GM23338 (cell line): ENCODE measurements around the gene PAPPA2. TPM values are rescaled to one million over a fixed set of nuclear protein-coding genes. Genes with fewer than 3 reads are reported as not detected.

Experiments used
- ATAC-seq: fragments of 200-7000 bp; cut with Tn5 transposase; 3 replicates; pipeline ENCODE4 v1.9.1; 2020
- DNase-seq: peaks from one replicate; pipeline ENCODE4 v3.0.0-alpha.2; 2015; ENCODE audit warnings: low spot score
- H2AFZ ChIP-seq: fragments of 200-600 bp; sonication (generic); 2 replicates; pipeline ENCODE4 v1.8.0; 2016; ENCODE audit warnings: antibody characterized with exemption, mild to moderate bottlenecking, moderate library complexity
- H3F3A ChIP-seq: fragments of 200-600 bp; sonication (generic); replicated peaks from 2 replicates; pipeline ENCODE4 v1.8.0; 2017; ENCODE audit warnings: antibody characterized with exemption, mixed run types, low read depth
- H3K27ac ChIP-seq: fragments of 200-600 bp; sonication (generic); 2 replicates; pipeline ENCODE4 v1.6.1; 2016; ENCODE audit warnings: low read depth
- H3K27me3 ChIP-seq: fragments of 200-600 bp; sonication (generic); 2 replicates; pipeline ENCODE4 v1.8.0; 2016; ENCODE audit warnings: mild to moderate bottlenecking, mixed run types, moderate library complexity; ENCODE audit not compliant: insufficient read depth
- H3K36me3 ChIP-seq: fragments of 200-600 bp; sonication (generic); 2 replicates; pipeline ENCODE4 v1.8.0; 2016; ENCODE audit warnings: mild to moderate bottlenecking; ENCODE audit not compliant: insufficient read depth
- H3K4me1 ChIP-seq: fragments of 200-600 bp; sonication (generic); 2 replicates; pipeline ENCODE4 v1.8.0; 2016; ENCODE audit warnings: mild to moderate bottlenecking, moderate library complexity; ENCODE audit not compliant: insufficient read depth
- H3K4me2 ChIP-seq: fragments of 200-600 bp; sonication (generic); 2 replicates; pipeline ENCODE4 v1.7.1; 2017; ENCODE audit warnings: mixed run types
- H3K4me3 ChIP-seq: fragments of 200-600 bp; sonication (generic); 2 replicates; pipeline ENCODE4 v1.6.1; 2016; ENCODE audit warnings: mixed run types
- H3K79me2 ChIP-seq: fragments of 200-600 bp; sonication (generic); replicated peaks from 2 replicates; pipeline ENCODE4 v1.8.0; 2017; ENCODE audit warnings: mild to moderate bottlenecking; ENCODE audit not compliant: insufficient read depth
- H3K9me2 ChIP-seq: fragments of 200-600 bp; sonication (generic); 2 replicates; pipeline ENCODE4 v1.8.0; 2017; ENCODE audit not compliant: insufficient read depth
- H4K20me1 ChIP-seq: fragments of 200-600 bp; sonication (generic); replicated peaks from 2 replicates; pipeline ENCODE4 v1.8.0; 2017; ENCODE audit warnings: mild to moderate bottlenecking; ENCODE audit not compliant: insufficient read depth
- H3K27ac Mint-ChIP-seq: 2 replicates; pipeline ENCODE4 v1.8.0; 2020; ENCODE audit warnings: inconsistent platforms, mild to moderate bottlenecking, moderate library complexity, mixed read lengths
- H3K27me3 Mint-ChIP-seq: 3 replicates; pipeline ENCODE4 v1.8.0; 2022; ENCODE audit warnings: low read depth, mild to moderate bottlenecking, moderate library complexity, mixed read lengths, inconsistent platforms; ENCODE audit not compliant: insufficient read depth, poor library complexity
- H3K36me3 Mint-ChIP-seq: 3 replicates; pipeline ENCODE4 v1.8.0; 2021; ENCODE audit warnings: low read depth, mild to moderate bottlenecking, inconsistent platforms, moderate library complexity, mixed read lengths
- H3K4me1 Mint-ChIP-seq: 3 replicates; pipeline ENCODE4 v1.8.0; 2020; ENCODE audit warnings: mild to moderate bottlenecking, inconsistent platforms, mixed read lengths
- H3K4me3 Mint-ChIP-seq: 3 replicates; pipeline ENCODE4 v1.8.0; 2021; ENCODE audit warnings: moderate library complexity, mild to moderate bottlenecking, inconsistent platforms, mixed read lengths
- H3K9me3 Mint-ChIP-seq: 3 replicates; pipeline ENCODE4 v1.8.0; 2020; ENCODE audit warnings: moderate library complexity, mild to moderate bottlenecking, inconsistent platforms, mixed read lengths
- CREB1 ChIP-seq: fragments of 250-450 bp; sonication (Bioruptor Pico); IDR thresholded peaks from 2 replicates; pipeline ENCODE4 v1.5.0; 2020; ENCODE audit warnings: low read depth, mild to moderate bottlenecking, moderate library complexity
- EZH2phosphoT487 ChIP-seq: fragments of 200-600 bp; sonication (generic); IDR thresholded peaks from one replicate; pipeline ENCODE4 v1.8.1; 2018; ENCODE audit warnings: antibody characterized with exemption; ENCODE audit not compliant: unreplicated experiment
- JUNB ChIP-seq: IDR thresholded peaks from one replicate; pipeline ENCODE4 v1.6.1; 2016; ENCODE audit warnings: antibody characterized with exemption; ENCODE audit not compliant: unreplicated experiment
- POLR2AphosphoS5 ChIP-seq: IDR thresholded peaks from 2 replicates; pipeline ENCODE4 v1.6.1; 2016; ENCODE audit warnings: antibody characterized with exemption, low read depth
- STAT1 ChIP-seq: IDR thresholded peaks from one replicate; pipeline ENCODE4 v1.6.1; 2016; ENCODE audit warnings: antibody characterized with exemption; ENCODE audit not compliant: unreplicated experiment
- ZNF114 ChIP-seq: fragments of 250-450 bp; sonication (Bioruptor Pico); IDR thresholded peaks from 2 replicates; pipeline ENCODE4 v1.5.0; 2020; ENCODE audit warnings: mild to moderate bottlenecking, moderate library complexity
- polyA plus RNA-seq: library from polyadenylated mRNA; unstranded; fragments of >200 nt; fragmentation: Nextera tagmentation; extraction: Ambion mirVana; gene quantifications from 2 replicates; pipeline ENCODE4 v1.2.1, GENCODE V29; 2016
- total RNA-seq: library from RNA; depleted of rRNA; stranded (reverse); fragments of >200 nt; shearing (Covaris generic); gene quantifications from 2 replicates; pipeline ENCODE4 v1.2.3, GENCODE V29; 2014
- TF ChIP-seq, protein P1 (sequence below): IDR thresholded peaks from one replicate; pipeline ENCODE4 v1.6.1; 2018; ENCODE audit warnings: antibody characterized with exemption; ENCODE audit not compliant: unreplicated experiment
- TF ChIP-seq, protein P2 (sequence below), 2 experiments: fragments of 200-600 bp in 1 of 2; sonication (generic) in 1 of 2; conservative IDR thresholded peaks; 2 replicates each; pipeline versions ENCODE4 v1.5.1 to v1.6.1; 2016 to 2017; ENCODE audit warnings: antibody characterized with exemption in 2 of 2, low read depth in 2 of 2, mild to moderate bottlenecking in 2 of 2, moderate library complexity in 1 of 2
- TF ChIP-seq, protein P3 (sequence below): IDR thresholded peaks from 2 replicates; pipeline ENCODE4 v1.6.1; 2016; ENCODE audit warnings: antibody characterized with exemption

The PAPPA2 gene
- total and polyA plus RNA-seq, 2 experiments from 2014 or later: 1.4 to 1.7 TPM

DNA sequence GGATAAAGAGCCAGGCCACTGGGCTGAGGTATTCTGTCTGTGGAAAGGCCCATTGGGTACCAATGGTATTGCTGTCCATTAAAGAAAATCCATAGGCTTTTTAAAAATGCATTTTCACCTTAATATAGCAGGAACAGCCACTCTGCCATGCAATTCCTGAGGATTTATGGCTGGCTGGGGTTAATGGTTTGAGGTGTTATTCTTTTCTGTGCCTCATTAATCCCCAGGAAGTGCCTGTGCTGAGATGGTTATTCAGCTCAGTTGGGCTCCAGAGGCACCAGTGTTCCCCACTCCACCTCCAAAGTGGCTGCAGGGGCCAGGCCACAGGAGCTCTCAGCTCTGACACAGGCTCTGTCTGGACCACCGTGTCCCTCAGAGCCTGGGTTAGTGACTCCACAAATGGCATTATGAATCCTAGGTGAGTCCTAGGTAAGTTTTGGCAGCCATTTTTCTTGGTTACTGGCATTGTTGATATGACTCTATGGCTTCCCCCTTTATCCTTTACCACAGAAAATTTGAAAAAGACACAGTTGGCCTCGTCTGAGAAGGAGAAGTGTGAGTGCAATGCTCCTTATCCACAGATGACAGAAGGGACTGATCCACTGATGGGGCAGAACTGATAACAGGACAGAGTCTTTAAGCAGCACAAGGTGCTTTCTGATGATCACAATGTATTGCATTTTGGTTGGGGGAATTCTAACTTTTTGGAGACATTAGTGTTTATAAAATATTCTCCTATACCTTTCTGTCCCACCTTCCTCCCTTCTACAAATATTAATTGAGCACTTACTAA, 2.2 kb upstream of the PAPPA2 start:
- Histone ChIP-seq H2AFZ (no peak overlapping the region), H3F3A (no peaks in the 10 kb centered on the region), H3K36me3 (no peaks in the 10 kb centered on the region), H3K4me1 (peaks cover 7% of the 10 kb centered on the region; the same call in 1 of the 2 replicates), H3K4me3 (no peak overlapping the region), H3K27ac (no peak overlapping the region), H3K4me2 (no peak overlapping the region), H3K79me2 (no peaks in the 10 kb centered on the region), H4K20me1 (no peaks in the 10 kb centered on the region), H3K27me3 (no peaks in the 10 kb centered on the region), H3K9me2 (0 out of 2 replicates have a peak, but pooled peaks cover 4% of the 10 kb centered on the region)
- no peak for ATAC-seq
- TF ChIP-seq, protein P1, sequence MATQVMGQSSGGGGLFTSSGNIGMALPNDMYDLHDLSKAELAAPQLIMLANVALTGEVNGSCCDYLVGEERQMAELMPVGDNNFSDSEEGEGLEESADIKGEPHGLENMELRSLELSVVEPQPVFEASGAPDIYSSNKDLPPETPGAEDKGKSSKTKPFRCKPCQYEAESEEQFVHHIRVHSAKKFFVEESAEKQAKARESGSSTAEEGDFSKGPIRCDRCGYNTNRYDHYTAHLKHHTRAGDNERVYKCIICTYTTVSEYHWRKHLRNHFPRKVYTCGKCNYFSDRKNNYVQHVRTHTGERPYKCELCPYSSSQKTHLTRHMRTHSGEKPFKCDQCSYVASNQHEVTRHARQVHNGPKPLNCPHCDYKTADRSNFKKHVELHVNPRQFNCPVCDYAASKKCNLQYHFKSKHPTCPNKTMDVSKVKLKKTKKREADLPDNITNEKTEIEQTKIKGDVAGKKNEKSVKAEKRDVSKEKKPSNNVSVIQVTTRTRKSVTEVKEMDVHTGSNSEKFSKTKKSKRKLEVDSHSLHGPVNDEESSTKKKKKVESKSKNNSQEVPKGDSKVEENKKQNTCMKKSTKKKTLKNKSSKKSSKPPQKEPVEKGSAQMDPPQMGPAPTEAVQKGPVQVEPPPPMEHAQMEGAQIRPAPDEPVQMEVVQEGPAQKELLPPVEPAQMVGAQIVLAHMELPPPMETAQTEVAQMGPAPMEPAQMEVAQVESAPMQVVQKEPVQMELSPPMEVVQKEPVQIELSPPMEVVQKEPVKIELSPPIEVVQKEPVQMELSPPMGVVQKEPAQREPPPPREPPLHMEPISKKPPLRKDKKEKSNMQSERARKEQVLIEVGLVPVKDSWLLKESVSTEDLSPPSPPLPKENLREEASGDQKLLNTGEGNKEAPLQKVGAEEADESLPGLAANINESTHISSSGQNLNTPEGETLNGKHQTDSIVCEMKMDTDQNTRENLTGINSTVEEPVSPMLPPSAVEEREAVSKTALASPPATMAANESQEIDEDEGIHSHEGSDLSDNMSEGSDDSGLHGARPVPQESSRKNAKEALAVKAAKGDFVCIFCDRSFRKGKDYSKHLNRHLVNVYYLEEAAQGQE: no peak
- Mint-ChIP-seq H3K4me1 (peaks cover 5% of the 10 kb centered on the region; the same call in 2 of the 3 replicates), H3K27ac (no peak overlapping the region), H3K36me3 (peaks cover 3% of the 10 kb centered on the region; the same call in 1 of the 3 replicates), H3K9me3 (peaks cover 10% of the 10 kb centered on the region), H3K27me3 (no peaks in the 10 kb centered on the region), H3K4me3 (no peak overlapping the region)
- no peak for DNase-seq

DNA sequence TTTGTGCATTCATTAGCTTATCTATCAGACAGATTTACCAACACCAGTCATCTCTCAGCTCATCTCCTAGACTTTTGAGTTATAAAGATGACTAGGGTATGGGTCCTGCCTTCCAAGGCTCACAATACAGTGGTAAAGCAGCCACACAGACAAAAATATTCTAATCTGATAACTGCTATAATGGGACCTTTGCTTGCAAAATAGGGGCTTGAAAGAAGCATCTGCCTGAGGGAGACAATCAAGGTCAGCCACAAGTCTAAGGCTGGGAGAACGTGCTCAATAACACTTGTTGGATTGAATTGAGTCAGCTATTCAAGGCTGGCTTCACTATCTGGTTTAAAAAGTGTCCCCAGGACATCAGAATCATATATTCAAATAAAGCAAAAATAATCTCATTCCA, 1.4 kb upstream of the PAPPA2 start:
- Mint-ChIP-seq H3K27me3 (no peaks in the 10 kb centered on the region), H3K4me3 (no peak overlapping the region), H3K36me3 (peaks cover 3% of the 10 kb centered on the region; the same call in 1 of the 3 replicates), H3K27ac (no peak overlapping the region), H3K4me1 (peaks cover 5% of the 10 kb centered on the region; the same call in 2 of the 3 replicates), H3K9me3 (peaks cover 10% of the 10 kb centered on the region)
- no peak for DNase-seq
- Histone ChIP-seq H3K79me2 (no peaks in the 10 kb centered on the region), H3K4me1 (peaks cover 7% of the 10 kb centered on the region; the same call in 1 of the 2 replicates), H2AFZ (no peak overlapping the region), H3K27me3 (no peaks in the 10 kb centered on the region), H3K9me2 (0 out of 2 replicates have a peak, but pooled peaks cover 4% of the 10 kb centered on the region), H3F3A (no peaks in the 10 kb centered on the region), H3K27ac (no peak overlapping the region), H3K4me3 (no peak overlapping the region), H3K36me3 (no peaks in the 10 kb centered on the region), H3K4me2 (no peak overlapping the region), H4K20me1 (no peaks in the 10 kb centered on the region)
- no peak for ATAC-seq
- TF ChIP-seq ZNF114 (CRISPR knock-in tag) (no peak), STAT1 (no peak), CREB1 (CRISPR knock-in tag) (no peak), EZH2phosphoT487 (no peak), POLR2AphosphoS5 (no peak), JUNB (no peak)
- TF ChIP-seq, protein P1: no peak
- TF ChIP-seq, protein P2, sequence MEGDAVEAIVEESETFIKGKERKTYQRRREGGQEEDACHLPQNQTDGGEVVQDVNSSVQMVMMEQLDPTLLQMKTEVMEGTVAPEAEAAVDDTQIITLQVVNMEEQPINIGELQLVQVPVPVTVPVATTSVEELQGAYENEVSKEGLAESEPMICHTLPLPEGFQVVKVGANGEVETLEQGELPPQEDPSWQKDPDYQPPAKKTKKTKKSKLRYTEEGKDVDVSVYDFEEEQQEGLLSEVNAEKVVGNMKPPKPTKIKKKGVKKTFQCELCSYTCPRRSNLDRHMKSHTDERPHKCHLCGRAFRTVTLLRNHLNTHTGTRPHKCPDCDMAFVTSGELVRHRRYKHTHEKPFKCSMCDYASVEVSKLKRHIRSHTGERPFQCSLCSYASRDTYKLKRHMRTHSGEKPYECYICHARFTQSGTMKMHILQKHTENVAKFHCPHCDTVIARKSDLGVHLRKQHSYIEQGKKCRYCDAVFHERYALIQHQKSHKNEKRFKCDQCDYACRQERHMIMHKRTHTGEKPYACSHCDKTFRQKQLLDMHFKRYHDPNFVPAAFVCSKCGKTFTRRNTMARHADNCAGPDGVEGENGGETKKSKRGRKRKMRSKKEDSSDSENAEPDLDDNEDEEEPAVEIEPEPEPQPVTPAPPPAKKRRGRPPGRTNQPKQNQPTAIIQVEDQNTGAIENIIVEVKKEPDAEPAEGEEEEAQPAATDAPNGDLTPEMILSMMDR (conservative IDR thresholded peaks at IDR 0.05; ENCODE audit: low read depth in 2 of 2): no peak
- TF ChIP-seq, protein P3, sequence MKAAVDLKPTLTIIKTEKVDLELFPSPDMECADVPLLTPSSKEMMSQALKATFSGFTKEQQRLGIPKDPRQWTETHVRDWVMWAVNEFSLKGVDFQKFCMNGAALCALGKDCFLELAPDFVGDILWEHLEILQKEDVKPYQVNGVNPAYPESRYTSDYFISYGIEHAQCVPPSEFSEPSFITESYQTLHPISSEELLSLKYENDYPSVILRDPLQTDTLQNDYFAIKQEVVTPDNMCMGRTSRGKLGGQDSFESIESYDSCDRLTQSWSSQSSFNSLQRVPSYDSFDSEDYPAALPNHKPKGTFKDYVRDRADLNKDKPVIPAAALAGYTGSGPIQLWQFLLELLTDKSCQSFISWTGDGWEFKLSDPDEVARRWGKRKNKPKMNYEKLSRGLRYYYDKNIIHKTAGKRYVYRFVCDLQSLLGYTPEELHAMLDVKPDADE: no peak
